G401 (cell line): ENCODE measurements around the gene ZNF646. TPM values are rescaled to one million over a fixed set of nuclear protein-coding genes. Genes with fewer than 3 reads are reported as not detected.

Source experiments
- DNase-seq: peaks from one replicate; pipeline ENCODE4 v3.0.0-alpha.2; 2015; ENCODE audit warnings: low spot score
- in situ Hi-C: cut with HindIII; loops from 2 replicates; pipeline ENCODE4 v1.10.0; 2016; ENCODE audit warnings: low sequenced_read_pairs, mixed read lengths
- total RNA-seq: library from RNA; depleted of rRNA; stranded (reverse); fragments of >200 nt; shearing (Covaris generic); gene quantifications from 2 replicates; pipeline ENCODE4 v1.2.3, GENCODE V29; 2014

Gene ZNF646
- total RNA-seq, 1 experiment from 2014 or later: 21.2 TPM

- in situ Hi-C loops: no loop called here
- peak; percentile 76 for DNase-seq
These were observed 31.5 kb downstream of the ZNF646 start for GRCh38 chr16:31105677-31106213.

GRCh38 chr16:31106509-31107464, 32.6 kb downstream of the ZNF646 start:
- in situ Hi-C loops: no loop called here
- DNase-seq: no peak

- DNase-seq: no peak
- in situ Hi-C loops: no loop called here
These were observed 33.2 kb downstream of the ZNF646 start for GRCh38 chr16:31107465-31107867.

- in situ Hi-C loops: no loop called here
- peak; percentile 82 for DNase-seq
These were observed 34.0 kb downstream of the ZNF646 start, which contains the start of gene BCKDK for GRCh38 chr16:31108035-31108793. TSS of gene BCKDK (plus strand) at chr16:31108386. CDS start at chr16:31109224, 838 bp downstream.

- in situ Hi-C loops: no loop called here
These were observed 34.8 kb downstream of the ZNF646 start for GRCh38 chr16:31108794-31109558.

GRCh38 chr16:31109622-31110021, 35.4 kb downstream of the ZNF646 start:
- in situ Hi-C loops: no loop called here

More at GRCh38 chr16:31108794-31109558, 34.8 kb downstream of the ZNF646 start:
- no peak for DNase-seq

GRCh38 chr16:31110106-31111034, 36.1 kb downstream of the ZNF646 start:
- in situ Hi-C loops: no loop called here
- no peak for DNase-seq

More at GRCh38 chr16:31109622-31110021, 35.4 kb downstream of the ZNF646 start:
- no peak for DNase-seq

- no peak for DNase-seq
- in situ Hi-C loops: no loop called here
These were observed 37.8 kb downstream of the ZNF646 start for GRCh38 chr16:31111881-31112466.

GRCh38 chr16:31112711-31113110, 38.5 kb downstream of the ZNF646 start:
- in situ Hi-C loops: no loop called here
- DNase-seq: no peak

GRCh38 chr16:31113121-31114120, 39.2 kb downstream of the ZNF646 start:
- in situ Hi-C loops: no loop called here

GRCh38 chr16:31114468-31114867, 40.2 kb downstream of the ZNF646 start:
- no peak for DNase-seq
- in situ Hi-C loops: no loop called here

More at GRCh38 chr16:31113121-31114120, 39.2 kb downstream of the ZNF646 start:
- no peak for DNase-seq

GRCh38 chr16:31117384-31118222, 43.4 kb downstream of the ZNF646 start, which contains the start of gene KAT8:
TSS of gene KAT8 (plus strand) at chr16:31117664. CDS start at chr16:31117682, 18 bp downstream.
- in situ Hi-C loops: no loop called here
- peak; percentile 99 for DNase-seq

- no peak for DNase-seq
- in situ Hi-C loops: no loop called here
These were observed 44.3 kb downstream of the ZNF646 start for GRCh38 chr16:31118223-31119155.

GRCh38 chr16:31120129-31120528, 45.9 kb downstream of the ZNF646 start:
- no peak for DNase-seq
- in situ Hi-C loops: no loop called here
